GM19395 (cell line): ENCODE data around the gene CTDNEP1.

Source experiments
- ATAC-seq: cut with Tn5 transposase; IDR thresholded peaks from one replicate; pipeline ENCODE4 v1.9.1; 2021; ENCODE audit warnings: mild to moderate bottlenecking, moderate library complexity; ENCODE audit not compliant: unreplicated experiment

CTDNEP1 gene

GRCh38 chr17:7216242-7217112 lies 35.1 kb downstream of the CTDNEP1 start:
- no peak for ATAC-seq

DNA sequence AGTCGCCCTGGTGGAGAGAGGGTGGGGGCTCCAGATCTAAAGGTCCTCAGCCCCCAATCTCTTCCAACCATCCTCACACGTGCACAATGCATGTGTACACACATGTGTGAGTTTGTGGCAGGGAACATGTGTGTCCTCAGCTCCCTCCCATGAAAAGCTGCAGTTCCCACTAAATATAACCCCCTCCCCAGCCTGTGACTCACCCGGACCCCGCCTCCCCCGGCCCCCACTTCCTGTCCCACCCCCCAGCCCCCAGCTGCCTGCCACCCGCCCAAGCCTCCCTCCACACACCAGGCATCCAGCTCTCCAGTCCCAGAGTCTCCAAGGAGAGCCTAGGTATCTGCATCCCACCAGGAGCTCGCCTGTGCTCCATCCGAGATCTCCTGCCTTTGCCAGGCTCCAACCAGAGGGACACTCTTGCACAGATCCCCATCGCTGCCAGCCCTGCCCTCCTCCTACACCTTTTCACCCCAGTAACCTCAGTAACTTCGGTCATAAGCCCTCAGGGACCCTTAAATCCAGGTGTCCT lies 35.8 kb downstream of the CTDNEP1 start:
- no peak for ATAC-seq

GRCh38 chr17:7215136-7215638 lies 36.3 kb downstream of the CTDNEP1 start:
- ATAC-seq: no peak

DNA sequence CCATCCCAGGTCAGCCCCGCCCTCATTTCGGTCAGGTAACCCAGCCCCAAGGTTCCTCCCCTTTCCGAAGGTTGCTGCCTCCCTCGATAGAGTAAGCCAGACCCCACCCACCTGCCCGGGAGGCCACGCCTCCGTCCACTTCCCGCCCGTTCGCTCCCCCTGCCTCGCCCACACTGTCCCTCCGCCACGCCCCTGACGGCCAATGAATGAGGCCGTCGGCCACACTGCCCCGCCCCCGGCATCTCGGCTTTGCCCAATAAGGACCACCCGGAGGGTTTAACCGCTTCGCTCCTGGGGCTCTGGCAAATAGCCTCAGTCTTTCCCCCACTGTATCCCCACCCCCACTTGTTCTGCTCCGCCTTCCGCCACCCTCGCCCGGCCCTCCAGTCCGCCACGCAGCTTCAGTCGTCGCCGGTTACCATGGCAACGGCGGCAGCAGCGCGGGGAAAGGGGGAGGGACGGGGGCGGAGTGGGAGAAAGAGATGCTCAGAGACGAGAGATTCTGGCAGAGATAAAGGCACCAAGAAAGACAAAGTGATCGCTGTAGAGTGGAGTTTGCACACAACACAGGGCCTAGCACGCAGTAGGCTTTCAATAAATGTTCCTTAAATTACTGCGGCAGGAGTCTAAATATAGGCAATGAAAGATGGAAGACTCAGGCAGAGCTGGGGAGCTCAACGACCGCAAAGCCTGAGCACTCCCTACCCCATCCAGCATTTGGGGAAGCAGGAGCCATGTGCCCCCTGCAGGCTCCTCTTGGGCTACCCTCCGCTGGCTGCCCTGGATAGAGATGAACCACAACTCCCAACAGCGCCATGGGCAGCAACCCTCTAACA lies 37.0 kb downstream of the CTDNEP1 start:
- ATAC-seq: peak; percentile 73

DNA sequence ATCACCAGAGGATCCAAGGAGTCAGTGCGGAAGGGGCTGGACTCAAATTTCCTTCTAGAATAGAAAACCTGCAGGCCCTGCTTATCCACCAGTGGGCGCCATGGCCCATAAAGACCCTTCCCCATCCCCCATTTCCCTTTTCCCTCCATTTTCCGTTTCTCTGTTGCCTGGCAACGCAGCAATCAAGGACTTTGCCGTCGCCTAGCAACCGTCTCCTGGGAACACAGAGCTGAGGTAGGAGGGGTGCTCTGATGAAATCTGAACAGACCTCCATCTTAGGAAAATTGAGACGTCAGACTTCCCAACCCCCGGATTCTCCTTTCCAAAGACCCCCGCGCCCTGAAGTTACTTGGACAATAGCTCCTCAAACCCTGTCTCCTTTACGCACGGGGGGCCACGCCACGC lies 37.6 kb downstream of the CTDNEP1 start:
- no peak for ATAC-seq

DNA sequence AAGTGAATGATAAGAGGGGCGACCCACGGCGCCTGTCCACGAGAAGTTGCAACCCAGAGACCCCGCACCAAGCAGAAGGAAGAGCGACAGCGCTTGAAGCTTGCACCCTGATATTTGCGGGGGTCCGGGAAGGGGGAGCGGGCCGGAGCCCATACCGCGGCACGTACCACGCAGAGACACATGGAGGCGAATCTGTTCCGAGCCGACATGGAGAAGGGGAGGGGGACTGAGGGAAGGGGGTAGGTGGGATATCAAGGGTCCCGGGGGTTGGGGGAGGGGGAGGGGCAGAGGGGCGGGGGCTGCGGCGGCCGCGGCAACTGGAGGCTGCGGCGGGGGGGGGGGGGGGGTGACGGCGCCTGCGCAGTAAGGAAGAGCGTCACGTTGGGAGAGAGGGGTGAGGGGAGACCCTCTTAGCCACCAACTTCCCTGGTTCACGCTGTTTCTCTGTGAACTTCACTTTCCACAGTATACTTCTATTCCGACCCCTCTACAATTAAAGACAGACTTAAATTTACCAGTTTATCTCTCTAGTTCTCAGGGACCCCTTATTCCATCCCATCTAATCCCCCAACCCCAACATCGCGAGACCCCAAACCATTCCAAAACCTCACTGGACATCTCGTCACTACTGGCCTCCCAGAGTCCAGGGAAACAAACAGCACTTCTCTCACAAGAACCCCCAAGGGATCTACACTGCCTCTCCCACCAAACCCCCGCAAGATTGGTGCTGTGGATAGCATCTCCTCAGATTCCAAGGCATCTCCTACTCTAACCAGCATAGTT lies 39.9 kb downstream of the CTDNEP1 start:
- no peak for ATAC-seq

DNA sequence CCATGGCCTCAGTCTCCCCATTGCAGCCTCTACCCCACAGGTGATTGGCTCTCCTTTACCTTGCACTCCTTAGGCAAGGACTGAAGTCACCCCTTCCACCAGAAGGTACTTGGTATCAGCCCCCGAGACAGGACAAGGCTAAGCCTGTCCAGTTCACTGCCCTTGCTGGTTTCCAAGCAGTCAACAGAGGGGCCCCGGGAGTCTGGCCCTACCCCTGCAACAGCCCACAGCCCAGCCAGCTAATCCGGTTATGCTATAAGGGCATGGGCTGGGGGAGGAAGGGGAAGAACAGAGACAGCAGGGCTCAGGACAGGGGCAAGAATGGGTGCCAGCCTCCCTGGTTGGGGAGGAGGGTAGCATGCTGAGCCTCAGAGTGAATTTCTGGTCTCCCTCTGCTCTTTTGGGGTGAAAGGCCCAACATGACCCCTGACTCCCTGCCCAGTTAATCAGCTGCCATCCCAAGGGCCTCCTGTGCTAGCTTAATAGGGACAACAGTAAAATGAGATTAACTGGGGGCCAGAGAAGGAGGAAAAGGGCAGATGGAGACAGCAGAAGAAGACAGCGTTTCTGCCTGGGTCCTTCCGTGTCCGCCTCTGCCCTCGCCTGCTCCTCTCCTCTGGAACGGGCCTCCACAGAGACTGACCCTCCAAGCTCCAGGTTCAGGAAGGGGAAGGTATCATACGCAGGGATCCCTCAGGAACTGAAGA lies 42.6 kb downstream of the CTDNEP1 start:
- ATAC-seq: no peak

GRCh38 chr17:7208027-7208571 lies 43.4 kb downstream of the CTDNEP1 start:
- ATAC-seq: no peak

- no peak for ATAC-seq
Observed at GRCh38 chr17:7207120-7208001, 44.2 kb downstream of the CTDNEP1 start.

- no peak for ATAC-seq
Observed at GRCh38 chr17:7205561-7205960, 46.0 kb downstream of the CTDNEP1 start.

- peak; percentile 86 for ATAC-seq
Observed at GRCh38 chr17:7204828-7205461, 46.6 kb downstream of the CTDNEP1 start.

DNA sequence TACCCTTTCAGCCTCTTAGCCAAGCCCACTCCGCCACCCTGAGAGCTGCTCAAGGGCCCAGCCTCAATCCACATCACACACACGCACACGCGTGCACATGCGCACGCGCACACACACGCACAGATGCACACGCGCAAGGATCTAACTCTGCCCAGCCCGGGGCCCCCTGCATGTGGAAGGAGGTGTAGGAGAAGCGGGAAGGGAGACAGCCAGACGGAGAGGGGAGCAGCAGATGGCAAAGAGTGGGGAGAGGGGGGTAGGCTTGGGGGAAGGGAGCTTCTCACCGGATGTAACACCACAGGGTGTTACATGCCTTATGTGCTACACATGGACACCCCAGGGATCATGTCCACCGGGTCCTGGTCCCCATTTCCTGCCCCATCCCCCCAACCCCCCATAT lies 47.2 kb downstream of the CTDNEP1 start:
- no peak for ATAC-seq

DNA sequence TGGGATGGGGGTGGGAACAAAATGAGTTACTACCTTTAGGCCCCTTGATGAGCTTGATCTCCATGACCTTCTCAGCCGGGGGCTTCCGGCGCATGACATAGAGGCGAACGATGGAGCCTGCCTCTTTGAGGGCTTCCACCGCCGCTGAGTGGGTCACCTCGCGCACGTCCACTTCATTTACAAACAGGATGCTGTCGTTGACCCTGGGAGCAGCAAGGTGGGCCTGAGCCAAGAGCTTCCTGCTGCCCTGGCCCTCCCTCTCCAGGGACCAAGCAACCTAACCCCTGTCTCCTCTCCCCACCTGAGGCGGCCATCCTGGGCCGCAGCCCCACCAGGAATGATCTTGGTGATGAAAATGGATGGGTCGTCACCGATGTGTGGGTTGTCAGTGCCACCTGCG lies 48.1 kb downstream of the CTDNEP1 start:
- no peak for ATAC-seq

DNA sequence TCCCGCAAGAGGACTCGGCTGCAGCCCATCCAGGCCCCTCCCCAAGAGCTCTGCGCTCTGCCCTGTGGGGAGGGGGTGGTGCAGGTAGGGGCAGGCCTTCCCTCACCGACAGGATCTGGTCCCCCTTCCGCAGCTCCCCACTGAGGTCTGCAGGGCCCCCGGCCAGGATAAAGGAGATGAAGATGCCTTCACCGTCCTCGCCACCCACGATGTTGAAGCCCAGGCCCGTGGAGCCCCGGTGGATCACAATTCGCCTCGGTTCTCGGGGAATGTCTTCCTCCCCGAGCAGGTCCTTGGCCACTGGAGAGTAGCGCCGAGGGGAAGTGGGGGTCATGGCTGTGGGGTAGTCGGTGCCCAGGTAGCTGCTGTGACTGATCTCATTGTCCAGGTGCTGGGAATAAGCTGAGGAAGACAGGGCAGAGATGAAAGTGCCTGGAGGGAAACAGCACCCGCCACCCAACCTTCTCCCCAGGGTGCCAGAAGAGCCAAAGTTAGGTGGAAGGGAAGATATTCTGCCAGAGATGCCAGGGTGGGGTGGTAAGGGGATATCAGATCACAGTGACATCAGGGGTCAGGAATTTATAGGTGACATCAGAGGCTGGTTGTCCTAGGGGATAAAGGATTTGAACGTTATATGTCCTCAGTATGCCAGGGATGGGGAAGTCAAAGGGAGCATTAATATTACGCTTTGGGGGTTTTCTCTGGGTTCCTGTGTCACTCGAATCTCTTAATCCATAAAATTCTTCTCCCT lies 54.7 kb downstream of the CTDNEP1 start:
- no peak for ATAC-seq

DNA sequence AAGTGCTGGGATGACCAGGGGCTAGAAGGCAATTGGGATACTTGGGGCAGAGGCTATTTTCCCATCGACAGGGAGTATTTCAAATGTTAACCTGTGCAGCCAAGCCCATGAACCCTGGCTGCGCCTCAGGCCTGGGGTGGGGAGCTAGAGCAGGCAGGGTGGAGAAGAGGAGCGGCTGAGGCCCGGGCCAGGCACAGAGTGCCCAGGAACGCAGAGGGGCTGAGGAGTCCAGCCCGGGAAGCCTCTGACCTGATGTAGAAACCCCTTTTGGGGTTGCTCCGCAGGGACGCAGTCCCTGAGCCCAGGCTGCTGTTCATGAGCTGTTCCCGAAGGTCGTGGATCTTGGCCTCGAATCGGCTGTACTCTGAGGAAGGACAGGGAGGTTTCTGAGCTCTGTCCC lies 55.6 kb downstream of the CTDNEP1 start:
- no peak for ATAC-seq
